Thyroid gland (tissue), 4 donors: Measurements from ENCODE around the gene AP3B1.

Experiments used
- POLR2A ChIP-seq, 2 donors: fragments of 450-650 bp; IDR thresholded peaks; one replicate each; pipeline ENCODE4 v1.6.1; 2017; ENCODE audit warnings: antibody characterized with exemption in 2 of 2, mild to moderate bottlenecking in 2 of 2, moderate library complexity in 1 of 2
- TF ChIP-seq, protein P1 (sequence below), 6 experiments: fragments of 200-600 bp in 3 of 6; fragments of 450-650 bp in 3 of 6; sonication (generic) in 3 of 6; IDR thresholded peaks; one replicate each; pipeline ENCODE4 v1.5.1; 2016 to 2019; ENCODE audit warnings: antibody characterized with exemption in 6 of 6, mild to moderate bottlenecking in 2 of 6, inconsistent platforms in 1 of 6, moderate library complexity in 1 of 6

DNA sequence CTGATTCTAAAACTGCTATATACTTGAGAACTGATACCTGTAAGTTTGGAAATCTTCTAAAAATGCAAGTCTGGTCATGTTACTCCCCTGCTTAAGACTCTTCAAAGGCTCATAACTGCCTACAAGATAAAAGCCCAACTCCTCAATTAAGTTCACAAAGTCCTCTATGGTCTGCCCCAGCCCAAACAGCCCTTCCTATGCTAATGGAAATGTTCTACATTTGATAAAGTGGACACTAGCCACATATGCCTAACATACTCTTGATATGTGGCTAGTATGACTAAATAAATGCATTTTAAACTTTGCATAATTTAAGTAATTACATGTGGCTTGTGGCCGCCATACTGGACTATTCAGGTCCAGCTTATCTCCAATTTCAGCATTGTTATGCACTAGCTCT is 204.5 kb downstream of the AP3B1 start:
- TF ChIP-seq, protein P1, sequence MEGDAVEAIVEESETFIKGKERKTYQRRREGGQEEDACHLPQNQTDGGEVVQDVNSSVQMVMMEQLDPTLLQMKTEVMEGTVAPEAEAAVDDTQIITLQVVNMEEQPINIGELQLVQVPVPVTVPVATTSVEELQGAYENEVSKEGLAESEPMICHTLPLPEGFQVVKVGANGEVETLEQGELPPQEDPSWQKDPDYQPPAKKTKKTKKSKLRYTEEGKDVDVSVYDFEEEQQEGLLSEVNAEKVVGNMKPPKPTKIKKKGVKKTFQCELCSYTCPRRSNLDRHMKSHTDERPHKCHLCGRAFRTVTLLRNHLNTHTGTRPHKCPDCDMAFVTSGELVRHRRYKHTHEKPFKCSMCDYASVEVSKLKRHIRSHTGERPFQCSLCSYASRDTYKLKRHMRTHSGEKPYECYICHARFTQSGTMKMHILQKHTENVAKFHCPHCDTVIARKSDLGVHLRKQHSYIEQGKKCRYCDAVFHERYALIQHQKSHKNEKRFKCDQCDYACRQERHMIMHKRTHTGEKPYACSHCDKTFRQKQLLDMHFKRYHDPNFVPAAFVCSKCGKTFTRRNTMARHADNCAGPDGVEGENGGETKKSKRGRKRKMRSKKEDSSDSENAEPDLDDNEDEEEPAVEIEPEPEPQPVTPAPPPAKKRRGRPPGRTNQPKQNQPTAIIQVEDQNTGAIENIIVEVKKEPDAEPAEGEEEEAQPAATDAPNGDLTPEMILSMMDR (IDR thresholded peaks at IDR 0.05), result no peak
- no peak for TF ChIP-seq POLR2A (IDR thresholded peaks at IDR 0.05)
